ENCODE measurements around the gene ILK. TPM values are rescaled to one million over a fixed set of nuclear protein-coding genes. Genes with fewer than 3 reads are reported as not detected.

Gene ILK
- total RNA-seq, 2 donors from 2014 or later, result 338 to 588 TPM

DNA sequence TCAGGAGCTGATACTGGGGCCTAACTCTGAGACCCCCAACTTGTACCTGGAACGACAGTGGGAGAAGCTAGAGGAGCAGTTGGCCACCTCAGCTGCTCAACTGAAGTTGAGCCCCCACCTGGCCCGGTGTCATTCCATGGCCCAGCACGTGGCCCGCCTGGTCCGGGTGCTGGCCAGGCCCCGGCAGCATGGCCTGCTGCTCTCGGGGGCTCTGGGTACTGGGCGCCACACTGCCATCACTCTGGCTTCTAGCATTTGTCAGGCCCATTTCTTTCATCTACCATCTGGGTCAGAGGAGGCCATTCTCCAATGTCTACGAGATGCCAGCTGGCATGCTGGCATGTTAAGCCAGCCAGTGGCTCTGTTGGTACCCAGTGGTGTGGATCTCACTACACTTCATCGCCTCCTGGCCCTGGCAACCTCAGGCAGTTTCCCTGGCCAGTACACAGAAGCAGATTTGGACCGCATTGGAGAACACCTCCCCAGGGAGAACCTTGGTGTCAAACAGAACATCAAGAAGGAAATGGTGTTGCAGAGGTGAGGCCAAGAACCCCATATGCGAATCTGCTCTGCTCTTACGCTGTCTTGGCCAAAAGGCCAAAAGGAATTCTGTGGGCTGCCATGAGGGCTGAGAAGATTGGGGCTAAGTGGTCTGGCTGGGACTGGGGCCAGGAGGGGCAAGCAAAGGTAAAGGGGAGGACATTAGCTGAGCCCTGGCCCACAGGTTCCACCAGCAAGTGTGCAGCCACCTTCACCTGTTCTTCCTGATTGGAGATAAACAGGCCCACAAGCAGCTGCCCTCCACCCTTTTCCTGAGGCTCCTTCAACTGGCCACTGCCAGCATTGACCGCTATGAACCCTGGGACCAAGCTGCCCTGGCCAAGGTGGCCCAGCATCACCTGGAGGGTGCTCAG lies 45.6 kb upstream of the ILK start:
- Histone ChIP-seq H3K27ac (no peak overlapping the region), H3K4me3 (no peak overlapping the region)
- no peak for ATAC-seq (ENCODE audit: insufficient number of reproducible peaks, low FRiP score, low read depth)

DNA sequence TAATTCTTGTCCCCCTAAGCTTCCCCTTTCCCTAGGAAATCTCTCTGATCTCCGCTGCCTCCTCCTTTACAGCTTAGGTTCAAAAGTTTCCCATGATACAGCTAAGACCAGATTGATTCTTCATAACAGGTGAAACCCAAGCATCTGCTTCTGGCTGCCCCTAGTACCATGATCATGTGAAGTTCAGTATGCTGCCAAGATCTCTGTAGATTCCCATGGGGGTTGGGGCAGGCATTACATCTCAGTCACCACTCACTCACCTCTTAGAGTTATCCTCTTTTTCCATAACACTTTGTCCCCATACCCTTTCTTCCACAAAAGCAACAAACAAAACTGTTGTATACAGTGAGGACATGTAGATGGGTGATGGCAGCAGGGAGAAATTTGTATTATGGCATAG lies 44.2 kb upstream of the ILK start:
- DNase-seq (ENCODE audit: low spot score), result no peak
- Histone ChIP-seq H3K27me3 (replicated peaks; ENCODE audit: insufficient read depth) (no peaks in the 10 kb centered on the region), H3K36me3 (peaks cover 5% of the 10 kb centered on the region), H3K9me3 (no peaks in the 10 kb centered on the region), H3K4me1 (ENCODE audit: control insufficient read depth in 1 of 2, low read depth in 2 of 2) (no peaks in the 10 kb centered on the region), H3K4me3 (no peak overlapping the region), H3K27ac (no peak overlapping the region)
- ATAC-seq (ENCODE audit: insufficient number of reproducible peaks, low FRiP score, low read depth), result no peak
- TF ChIP-seq, protein P1, sequence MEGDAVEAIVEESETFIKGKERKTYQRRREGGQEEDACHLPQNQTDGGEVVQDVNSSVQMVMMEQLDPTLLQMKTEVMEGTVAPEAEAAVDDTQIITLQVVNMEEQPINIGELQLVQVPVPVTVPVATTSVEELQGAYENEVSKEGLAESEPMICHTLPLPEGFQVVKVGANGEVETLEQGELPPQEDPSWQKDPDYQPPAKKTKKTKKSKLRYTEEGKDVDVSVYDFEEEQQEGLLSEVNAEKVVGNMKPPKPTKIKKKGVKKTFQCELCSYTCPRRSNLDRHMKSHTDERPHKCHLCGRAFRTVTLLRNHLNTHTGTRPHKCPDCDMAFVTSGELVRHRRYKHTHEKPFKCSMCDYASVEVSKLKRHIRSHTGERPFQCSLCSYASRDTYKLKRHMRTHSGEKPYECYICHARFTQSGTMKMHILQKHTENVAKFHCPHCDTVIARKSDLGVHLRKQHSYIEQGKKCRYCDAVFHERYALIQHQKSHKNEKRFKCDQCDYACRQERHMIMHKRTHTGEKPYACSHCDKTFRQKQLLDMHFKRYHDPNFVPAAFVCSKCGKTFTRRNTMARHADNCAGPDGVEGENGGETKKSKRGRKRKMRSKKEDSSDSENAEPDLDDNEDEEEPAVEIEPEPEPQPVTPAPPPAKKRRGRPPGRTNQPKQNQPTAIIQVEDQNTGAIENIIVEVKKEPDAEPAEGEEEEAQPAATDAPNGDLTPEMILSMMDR (IDR thresholded peaks at IDR 0.05), result no peak

More for the DNA sequence above, 45.6 kb upstream of the ILK start:
- Histone ChIP-seq H3K27me3 (replicated peaks; ENCODE audit: insufficient read depth) (no peaks in the 10 kb centered on the region), H3K9me3 (no peaks in the 10 kb centered on the region), H3K4me1 (ENCODE audit: control insufficient read depth in 1 of 2, low read depth in 2 of 2) (no peaks in the 10 kb centered on the region), H3K36me3 (peaks cover 5% of the 10 kb centered on the region)
- TF ChIP-seq, protein P1 (IDR thresholded peaks at IDR 0.05), result no peak
- DNase-seq (ENCODE audit: low spot score), result no peak

DNA sequence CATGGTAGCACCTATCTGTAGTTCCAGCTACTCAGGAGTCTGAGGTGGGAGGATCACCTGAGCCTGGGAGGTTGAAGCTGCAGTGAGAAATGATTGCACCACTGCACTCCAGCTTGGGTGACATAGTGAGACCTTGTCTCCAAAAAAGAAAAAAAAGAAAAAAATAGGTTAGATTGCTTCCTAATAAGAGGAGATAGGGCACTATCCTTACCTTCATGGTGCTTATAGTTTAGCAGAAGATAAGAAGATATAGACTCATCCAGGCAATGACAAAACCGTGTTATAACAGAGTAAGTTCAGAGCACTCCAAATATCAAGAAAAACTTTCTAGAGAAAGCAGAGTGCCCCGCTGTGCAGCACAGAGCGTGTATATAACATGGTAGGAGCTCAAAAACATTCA lies 42.3 kb upstream of the ILK start:
- Histone ChIP-seq H3K4me3 (no peak overlapping the region), H3K9me3 (no peaks in the 10 kb centered on the region), H3K4me1 (ENCODE audit: control insufficient read depth in 1 of 2, low read depth in 2 of 2) (no peaks in the 10 kb centered on the region), H3K27me3 (replicated peaks; ENCODE audit: insufficient read depth) (no peaks in the 10 kb centered on the region), H3K36me3 (peaks cover 5% of the 10 kb centered on the region), H3K27ac (no peak overlapping the region)
- DNase-seq (ENCODE audit: low spot score) (no peak), ATAC-seq (ENCODE audit: insufficient number of reproducible peaks, low FRiP score, low read depth) (no peak)
- TF ChIP-seq, protein P1 (IDR thresholded peaks at IDR 0.05), result no peak

DNA sequence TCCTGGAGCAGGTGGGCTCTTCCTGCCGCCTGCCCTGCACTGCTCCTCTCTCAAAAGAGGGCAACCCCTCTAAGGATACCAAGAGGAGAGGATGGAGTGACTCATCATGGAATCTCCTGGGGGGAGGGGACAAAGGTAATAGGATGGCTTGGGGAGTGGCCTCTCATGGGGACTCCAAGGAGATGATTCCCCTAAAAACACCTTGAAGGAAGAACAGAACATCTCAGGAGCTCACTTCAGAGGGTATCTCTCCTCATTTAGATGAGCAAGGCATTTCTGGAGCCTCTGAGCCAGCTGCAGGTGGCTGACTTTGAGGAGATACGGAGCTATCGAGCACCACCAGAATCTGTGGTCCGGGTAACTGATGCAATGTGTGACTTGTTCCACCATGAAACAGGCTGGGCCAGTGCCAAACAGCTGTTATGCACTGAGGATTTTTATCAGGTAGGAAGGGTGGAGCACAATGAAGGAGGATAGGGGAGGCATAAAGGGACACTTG lies 40.4 kb upstream of the ILK start:
- TF ChIP-seq, protein P1 (IDR thresholded peaks at IDR 0.05), result no peak
- H3K36me3 ChIP-seq, result no peaks in the 10 kb centered on the region
- H3K4me1 ChIP-seq (ENCODE audit: control insufficient read depth in 1 of 2, low read depth in 2 of 2), result no peaks in the 10 kb centered on the region
- H3K27me3 ChIP-seq (replicated peaks; ENCODE audit: insufficient read depth), result no peaks in the 10 kb centered on the region
- H3K4me3 ChIP-seq, result no peak overlapping the region
- DNase-seq (ENCODE audit: low spot score) (no peak), ATAC-seq (ENCODE audit: insufficient number of reproducible peaks, low FRiP score, low read depth) (no peak)
- no peaks in the 10 kb centered on the region for H3K9me3 ChIP-seq
- H3K27ac ChIP-seq, result no peak overlapping the region

DNA sequence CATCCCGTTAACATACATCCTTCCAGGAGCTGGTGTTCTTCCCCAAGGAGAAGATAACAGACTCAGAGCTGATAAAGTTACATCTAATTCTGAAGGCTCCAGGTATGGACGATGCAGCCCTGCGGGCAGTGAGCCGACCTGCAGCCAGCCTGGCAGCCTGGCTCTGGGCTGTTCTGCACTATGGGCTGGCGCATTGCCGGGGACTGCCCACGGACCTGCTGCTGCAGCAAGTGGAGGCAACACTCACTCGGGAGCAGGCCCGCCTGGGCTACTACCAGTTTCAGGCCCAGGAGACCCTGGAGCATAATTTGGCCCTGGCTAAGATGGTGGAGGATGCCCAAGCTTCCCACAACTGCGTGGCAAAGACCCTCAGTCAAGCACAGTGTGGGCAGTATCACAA lies 39.9 kb upstream of the ILK start:
- H3K9me3 ChIP-seq, result no peaks in the 10 kb centered on the region
- H3K27ac ChIP-seq, result no peak overlapping the region
- H3K4me3 ChIP-seq, result no peak overlapping the region
- ATAC-seq (ENCODE audit: insufficient number of reproducible peaks, low FRiP score, low read depth) (no peak), DNase-seq (ENCODE audit: low spot score) (no peak)
- peaks cover 0 to 3% of the 10 kb centered on the region in 2 donors for H3K4me1 ChIP-seq (ENCODE audit: control insufficient read depth in 1 of 2, low read depth in 2 of 2)
- no peaks in the 10 kb centered on the region for H3K36me3 ChIP-seq
- H3K27me3 ChIP-seq (replicated peaks; ENCODE audit: insufficient read depth), result no peaks in the 10 kb centered on the region
- TF ChIP-seq, protein P1 (IDR thresholded peaks at IDR 0.05), result no peak

All from thoracic aorta (tissue), 2 donors.